Measurements from ENCODE around the gene SPARCL1. TPM values are rescaled to one million over a fixed set of nuclear protein-coding genes. Genes with fewer than 3 reads are reported as not detected.
A peak's percentile ranks its signal among the peaks of the same experiment; 100 is the strongest.

The SPARCL1 gene
- total and polyA plus RNA-seq, 3 donors from 2014 or later: 110 to 138 (median 124) TPM

GRCh38 chr4:87532907-87533306 lies 3.7 kb upstream of the SPARCL1 start:
- 94 to 96% methylated on average over 1 of the region's 1 CpG for WGBS, 2 donors
- Histone ChIP-seq H3K4me3 (no peak overlapping the region), H3K27ac (peak overlapping the region in 1 of 2 donors; percentile 78), H3K27me3 (no peaks in the 10 kb centered on the region), H3K4me1 (peaks cover 9% of the 10 kb centered on the region), H3K9me3 (no peaks in the 10 kb centered on the region), H3K36me3 (ENCODE audit: low read depth, missing control alignments) (no peaks in the 10 kb centered on the region)
- intact Hi-C loops (cut with DNase I; ENCODE audit: low total_unique reads): no loop called here
- no peak for TF ChIP-seq CTCF (IDR thresholded peaks at IDR 0.05)
- TF ChIP-seq POLR2A (IDR thresholded peaks at IDR 0.05): no peak
- DNase-seq: no peak

- 81 to 85% methylated on average over 1 of the region's 1 CpG for WGBS, 2 donors
- TF ChIP-seq POLR2A (IDR thresholded peaks at IDR 0.05) (no peak), CTCF (IDR thresholded peaks at IDR 0.05) (no peak)
- no peak for DNase-seq
- H3K9me3 ChIP-seq: no peaks in the 10 kb centered on the region
- no peaks in the 10 kb centered on the region for H3K36me3 ChIP-seq (ENCODE audit: low read depth, missing control alignments)
- H3K4me3 ChIP-seq: no peak overlapping the region
- H3K4me1 ChIP-seq: peaks cover 9% of the 10 kb centered on the region
- peak overlapping the region; percentile 32 to 78 for H3K27ac ChIP-seq
- H3K27me3 ChIP-seq: no peaks in the 10 kb centered on the region
- intact Hi-C loops (cut with DNase I; ENCODE audit: low total_unique reads): no loop called here
These were observed 2.9 kb upstream of the SPARCL1 start for GRCh38 chr4:87532109-87532508.

- Histone ChIP-seq H3K4me3 (no peak overlapping the region), H3K27me3 (no peaks in the 10 kb centered on the region), H3K36me3 (ENCODE audit: low read depth, missing control alignments) (no peaks in the 10 kb centered on the region), H3K27ac (peak overlapping the region; percentile 32 to 78), H3K4me1 (peaks cover 9% of the 10 kb centered on the region), H3K9me3 (no peaks in the 10 kb centered on the region)
- intact Hi-C loops (cut with DNase I; ENCODE audit: low total_unique reads): no loop called here
- TF ChIP-seq CTCF (IDR thresholded peaks at IDR 0.05): no peak
- no peak for TF ChIP-seq POLR2A (IDR thresholded peaks at IDR 0.05)
- 58 to 70% methylated on average over 5 of the region's 5 CpGs for WGBS, 2 donors
- DNase-seq: no peak
These were observed 2.4 kb upstream of the SPARCL1 start for GRCh38 chr4:87531621-87532020.

GRCh38 chr4:87530868-87531267 lies 1.7 kb upstream of the SPARCL1 start:
- no peaks in the 10 kb centered on the region for H3K36me3 ChIP-seq (ENCODE audit: low read depth, missing control alignments)
- peaks cover 9% of the 10 kb centered on the region for H3K4me1 ChIP-seq
- H3K27ac ChIP-seq: peak overlapping the region; percentile 76 to 84
- peak; percentile 81 for DNase-seq
- 23 to 44% methylated on average over 4 of the region's 4 CpGs for WGBS, 2 donors
- no peak overlapping the region for H3K4me3 ChIP-seq
- no peak for TF ChIP-seq POLR2A (IDR thresholded peaks at IDR 0.05)
- TF ChIP-seq CTCF (IDR thresholded peaks at IDR 0.05): no peak
- H3K27me3 ChIP-seq: no peaks in the 10 kb centered on the region
- H3K9me3 ChIP-seq: no peaks in the 10 kb centered on the region
- intact Hi-C loops (cut with DNase I; ENCODE audit: low total_unique reads): no loop called here

- DNase-seq: no peak
- H3K36me3 ChIP-seq (ENCODE audit: low read depth, missing control alignments): no peaks in the 10 kb centered on the region
- no peaks in the 10 kb centered on the region for H3K27me3 ChIP-seq
- intact Hi-C loops (cut with DNase I; ENCODE audit: low total_unique reads): no loop called here
- H3K9me3 ChIP-seq: no peaks in the 10 kb centered on the region
- H3K4me1 ChIP-seq: peaks cover 12% of the 10 kb centered on the region
- TF ChIP-seq CTCF (IDR thresholded peaks at IDR 0.05) (no peak), POLR2A (IDR thresholded peaks at IDR 0.05) (no peak)
- WGBS, 2 donors: 43 to 52% methylated on average over 1 of the region's 1 CpG
- peak overlapping the region; percentile 76 to 84 for H3K27ac ChIP-seq
- H3K4me3 ChIP-seq: no peak overlapping the region
These were observed 1.1 kb upstream of the SPARCL1 start for GRCh38 chr4:87530229-87530628.
